ENCODE results near the gene CMIP. TPM values are rescaled to one million over a fixed set of nuclear protein-coding genes. Genes with fewer than 3 reads are reported as not detected.
"Not testable (repeated sequence)": the region's sequence is repeated elsewhere in the genome, so short reads cannot be mapped to it uniquely, and the experiment has no call there.

CMIP gene
- polyA plus RNA-seq, 3 donors: 0.85 to 61.9 (median 0.93) TPM

GRCh38 chr16:81403208-81403600 is 41.4 kb upstream of the CMIP start:
- no peak for TF ChIP-seq CTCF (IDR thresholded peaks at IDR 0.05)
- Mint-ChIP-seq H3K27ac (peak overlapping the region in 1 of 7 donors; percentile 13), H3K36me3 (no peaks in the 10 kb centered on the region), H3K4me1 (peaks cover 7% of the 10 kb centered on the region), H3K27me3 (ENCODE audit: low read depth in 3 of 3) (peaks cover 4 to 9% (median 4%) of the 10 kb centered on the region in 3 donors), H3K9me3 (peaks cover 0 to 11% (median 7%) of the 10 kb centered on the region in 7 donors), H3K4me3 (peak overlapping the region in 1 of 2 donors; percentile 12)
- no peak for DNase-seq
- no peak overlapping the region for H3K27ac ChIP-seq (ENCODE audit: low read depth in 1 of 2, low read length in 2 of 2)
- no peak overlapping the region for H3K4me3 ChIP-seq (replicated peaks in 1 of 3; ENCODE audit: low read depth in 2 of 3, low read length in 3 of 3)
- H3K27me3 ChIP-seq (ENCODE audit: control insufficient read depth in 2 of 2, insufficient read depth in 2 of 2, low read length in 2 of 2): no peaks in the 10 kb centered on the region
- H3K9ac ChIP-seq (ENCODE audit: insufficient read depth, low read length, poor library complexity, severe bottlenecking): no peak overlapping the region
- peak overlapping the region; percentile 38 for H2AFZ ChIP-seq (ENCODE audit: insufficient read depth, low read depth, low read length, poor library complexity, severe bottlenecking)
- H3K4me1 ChIP-seq (ENCODE audit: control insufficient read depth in 1 of 2, insufficient read depth in 2 of 2, low read length in 2 of 2): peaks cover 5 to 8% of the 10 kb centered on the region in 2 donors
- peaks cover 4% of the 10 kb centered on the region for H4K20me1 ChIP-seq (ENCODE audit: insufficient read depth, low read length)
- no peaks in the 10 kb centered on the region for H3K79me2 ChIP-seq (ENCODE audit: insufficient read depth, low read length)
- 0% methylated on average over 4 of the region's 5 CpGs for WGBS (ENCODE audit: insufficient coverage)
- peak overlapping the region; percentile 64 for H3K4me2 ChIP-seq (replicated peaks; ENCODE audit: extremely low read depth, low read length, poor library complexity, severe bottlenecking)
- H3K9me3 ChIP-seq (replicated peaks in 1 of 2; ENCODE audit: control insufficient read depth in 1 of 2, insufficient read depth in 1 of 2, low read length in 2 of 2): peaks cover 0 to 5% of the 10 kb centered on the region in 2 donors
- H3K36me3 ChIP-seq (replicated peaks in 1 of 2; ENCODE audit: control insufficient read depth in 1 of 2, insufficient read depth in 2 of 2, low read length in 2 of 2): no peaks in the 10 kb centered on the region
- intact Hi-C loops (cut with micrococcal nuclease): loop anchor here (10.0 kb wide), 1 partner anchor 312 kb away; no protein-coding TSS in a partner anchor

GRCh38 chr16:81403601-81404391 is 40.8 kb upstream of the CMIP start:
- 35% methylated on average over 33 of the region's 37 CpGs for WGBS (ENCODE audit: insufficient coverage)
- Histone ChIP-seq H2AFZ (ENCODE audit: insufficient read depth, low read depth, low read length, poor library complexity, severe bottlenecking) (peak overlapping the region; percentile 38), H3K4me1 (ENCODE audit: control insufficient read depth in 1 of 2, insufficient read depth in 2 of 2, low read length in 2 of 2) (peaks cover 5 to 8% of the 10 kb centered on the region in 2 donors), H4K20me1 (ENCODE audit: insufficient read depth, low read length) (peaks cover 4% of the 10 kb centered on the region), H3K9ac (ENCODE audit: insufficient read depth, low read length, poor library complexity, severe bottlenecking) (peak overlapping the region; percentile 2), H3K9me3 (replicated peaks in 1 of 2; ENCODE audit: control insufficient read depth in 1 of 2, insufficient read depth in 1 of 2, low read length in 2 of 2) (peaks cover 0 to 5% of the 10 kb centered on the region in 2 donors), H3K4me3 (replicated peaks in 1 of 3; ENCODE audit: low read depth in 2 of 3, low read length in 3 of 3) (peak overlapping the region in 1 of 3 experiments; percentile 10), H3K36me3 (replicated peaks in 1 of 2; ENCODE audit: control insufficient read depth in 1 of 2, insufficient read depth in 2 of 2, low read length in 2 of 2) (no peaks in the 10 kb centered on the region), H3K27me3 (ENCODE audit: control insufficient read depth in 2 of 2, insufficient read depth in 2 of 2, low read length in 2 of 2) (no peaks in the 10 kb centered on the region), H3K79me2 (ENCODE audit: insufficient read depth, low read length) (no peaks in the 10 kb centered on the region), H3K4me2 (replicated peaks; ENCODE audit: extremely low read depth, low read length, poor library complexity, severe bottlenecking) (peak overlapping the region; percentile 64), H3K27ac (ENCODE audit: low read depth in 1 of 2, low read length in 2 of 2) (no peak overlapping the region)
- H3K9me3 Mint-ChIP-seq: peaks cover 0 to 11% (median 7%) of the 10 kb centered on the region in 7 donors
- intact Hi-C loops (cut with micrococcal nuclease): loop anchor here (10.0 kb wide), 1 partner anchor 311 kb away; no protein-coding TSS in a partner anchor
- H3K27ac Mint-ChIP-seq: peak overlapping the region in 1 of 7 donors; percentile 13
- H3K4me1 Mint-ChIP-seq: peaks cover 5% of the 10 kb centered on the region
- H3K27me3 Mint-ChIP-seq (ENCODE audit: low read depth in 3 of 3): peaks cover 4 to 9% (median 5%) of the 10 kb centered on the region in 3 donors
- H3K36me3 Mint-ChIP-seq: no peaks in the 10 kb centered on the region
- peak overlapping the region in 1 of 2 donors; percentile 12 for H3K4me3 Mint-ChIP-seq
- DNase-seq: peak; percentile 82 to 90 (median 87)
- TF ChIP-seq CTCF (IDR thresholded peaks at IDR 0.05): peak; percentile 90

GRCh38 chr16:81405002-81405401 is 39.6 kb upstream of the CMIP start:
- H3K27me3 ChIP-seq (ENCODE audit: control insufficient read depth in 2 of 2, insufficient read depth in 2 of 2, low read length in 2 of 2); H3K4me3 ChIP-seq (replicated peaks in 1 of 3; ENCODE audit: low read depth in 2 of 3, low read length in 3 of 3); H3K27ac Mint-ChIP-seq; H3K9me3 Mint-ChIP-seq; H3K36me3 ChIP-seq (replicated peaks in 1 of 2; ENCODE audit: control insufficient read depth in 1 of 2, insufficient read depth in 2 of 2, low read length in 2 of 2); DNase-seq; H3K4me1 ChIP-seq (ENCODE audit: control insufficient read depth in 1 of 2, insufficient read depth in 2 of 2, low read length in 2 of 2); H3K9me3 ChIP-seq (replicated peaks in 1 of 2; ENCODE audit: control insufficient read depth in 1 of 2, insufficient read depth in 1 of 2, low read length in 2 of 2); H3K27ac ChIP-seq (ENCODE audit: low read depth in 1 of 2, low read length in 2 of 2); H4K20me1 ChIP-seq (ENCODE audit: insufficient read depth, low read length); H3K4me3 Mint-ChIP-seq; H3K36me3 Mint-ChIP-seq; H3K4me1 Mint-ChIP-seq; H3K27me3 Mint-ChIP-seq (ENCODE audit: low read depth in 3 of 3); H3K79me2 ChIP-seq (ENCODE audit: insufficient read depth, low read length); H2AFZ ChIP-seq (ENCODE audit: insufficient read depth, low read depth, low read length, poor library complexity, severe bottlenecking); H3K9ac ChIP-seq (ENCODE audit: insufficient read depth, low read length, poor library complexity, severe bottlenecking); H3K4me2 ChIP-seq (replicated peaks; ENCODE audit: extremely low read depth, low read length, poor library complexity, severe bottlenecking): not testable (repeated sequence)
- WGBS (ENCODE audit: insufficient coverage): 100% methylated on average over 1 of the region's 2 CpGs
- intact Hi-C loops (cut with micrococcal nuclease): loop anchor here (10.0 kb wide), 1 partner anchor 310 kb away; no protein-coding TSS in a partner anchor

Measured in CD14-positive monocyte (primary cell).